HG03196 (cell line): ENCODE measurements around the gene LIPA.
"Not testable (repeated sequence)": the region's sequence is repeated elsewhere in the genome, so short reads cannot be mapped to it uniquely, and the experiment has no call there.

ENCODE experiments used
- ATAC-seq: cut with Tn5 transposase; IDR thresholded peaks from one replicate; pipeline ENCODE4 v1.9.1; 2021; ENCODE audit not compliant: unreplicated experiment

LIPA gene

GRCh38 chr10:89271532-89271931, 20.0 kb upstream of the LIPA start:
- no peak for ATAC-seq

GRCh38 chr10:89270153-89270483, 18.5 kb upstream of the LIPA start:
- no peak for ATAC-seq

DNA sequence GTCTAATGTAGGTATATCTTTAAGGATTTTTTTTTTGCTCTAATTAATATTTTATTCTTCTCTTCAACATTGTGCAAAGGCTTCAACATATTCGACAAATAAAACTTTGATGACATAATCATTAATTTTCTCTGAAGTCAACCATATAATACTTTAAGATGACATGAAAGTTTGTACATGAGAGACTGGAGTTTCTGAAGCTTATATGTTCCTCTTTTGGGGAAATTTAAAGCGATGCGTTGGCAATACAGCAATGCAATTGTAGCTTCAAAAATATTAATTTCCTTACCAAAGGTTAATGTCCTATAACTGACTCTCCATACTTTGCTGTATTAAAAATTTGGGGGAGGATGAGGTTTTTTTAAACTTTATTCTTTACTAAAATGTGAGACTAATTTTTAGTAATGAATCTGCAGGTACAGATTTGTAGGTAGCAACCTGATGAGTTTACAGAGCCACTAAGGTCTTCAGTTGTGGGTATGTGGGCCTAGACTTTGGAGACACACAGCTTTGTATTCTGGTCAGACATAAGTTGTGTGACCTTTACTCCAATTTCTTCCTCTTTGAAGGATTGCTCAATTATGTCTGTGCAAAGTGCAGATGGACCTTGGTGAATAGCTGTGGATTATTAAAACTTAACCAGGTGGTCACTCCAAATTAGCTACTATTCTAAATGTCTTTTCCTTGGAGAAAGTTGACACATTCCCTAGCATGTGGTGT, 18.0 kb upstream of the LIPA start:
- no peak for ATAC-seq

GRCh38 chr10:89266721-89267453, 15.3 kb upstream of the LIPA start:
- no peak for ATAC-seq

DNA sequence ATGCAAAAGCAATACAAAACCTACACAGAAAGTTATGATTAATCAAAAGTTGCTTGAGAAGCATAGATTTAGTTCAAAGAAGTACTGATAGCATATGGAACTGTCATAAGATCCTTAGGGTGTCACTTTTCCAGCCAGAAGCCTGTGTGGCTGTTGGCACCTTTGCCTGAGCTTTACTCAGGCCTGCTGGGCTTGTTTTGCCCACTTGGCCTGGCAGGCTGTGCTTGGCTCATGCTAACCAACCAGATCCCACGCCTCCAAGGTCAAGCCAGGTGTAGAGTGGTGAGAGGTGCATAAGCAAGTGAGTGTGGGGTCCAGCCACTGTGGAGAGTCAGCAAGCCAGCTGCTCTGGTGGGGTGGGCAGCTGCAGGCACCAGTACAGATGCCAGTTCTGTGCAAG, 12.0 kb upstream of the LIPA start:
- ATAC-seq, result no peak

DNA sequence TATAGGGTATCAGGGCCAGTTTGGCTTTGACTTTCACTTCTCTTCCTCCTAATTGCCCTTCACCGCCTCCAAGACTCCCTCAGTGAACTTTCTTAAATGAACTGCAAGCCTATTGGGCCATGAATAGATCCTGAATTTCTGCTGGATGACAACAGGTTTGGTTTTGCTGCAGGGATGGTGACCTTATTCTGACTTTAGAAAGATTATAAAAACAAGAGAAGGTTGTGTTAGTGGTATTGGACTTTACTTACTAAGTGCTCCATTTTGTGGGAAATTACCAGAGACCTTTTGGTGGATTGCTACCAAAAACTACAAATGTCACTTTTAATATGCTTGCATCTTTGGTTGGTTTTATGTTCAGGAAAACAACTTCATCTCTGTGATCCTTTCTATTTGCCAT, 11.5 kb upstream of the LIPA start:
- no peak for ATAC-seq

DNA sequence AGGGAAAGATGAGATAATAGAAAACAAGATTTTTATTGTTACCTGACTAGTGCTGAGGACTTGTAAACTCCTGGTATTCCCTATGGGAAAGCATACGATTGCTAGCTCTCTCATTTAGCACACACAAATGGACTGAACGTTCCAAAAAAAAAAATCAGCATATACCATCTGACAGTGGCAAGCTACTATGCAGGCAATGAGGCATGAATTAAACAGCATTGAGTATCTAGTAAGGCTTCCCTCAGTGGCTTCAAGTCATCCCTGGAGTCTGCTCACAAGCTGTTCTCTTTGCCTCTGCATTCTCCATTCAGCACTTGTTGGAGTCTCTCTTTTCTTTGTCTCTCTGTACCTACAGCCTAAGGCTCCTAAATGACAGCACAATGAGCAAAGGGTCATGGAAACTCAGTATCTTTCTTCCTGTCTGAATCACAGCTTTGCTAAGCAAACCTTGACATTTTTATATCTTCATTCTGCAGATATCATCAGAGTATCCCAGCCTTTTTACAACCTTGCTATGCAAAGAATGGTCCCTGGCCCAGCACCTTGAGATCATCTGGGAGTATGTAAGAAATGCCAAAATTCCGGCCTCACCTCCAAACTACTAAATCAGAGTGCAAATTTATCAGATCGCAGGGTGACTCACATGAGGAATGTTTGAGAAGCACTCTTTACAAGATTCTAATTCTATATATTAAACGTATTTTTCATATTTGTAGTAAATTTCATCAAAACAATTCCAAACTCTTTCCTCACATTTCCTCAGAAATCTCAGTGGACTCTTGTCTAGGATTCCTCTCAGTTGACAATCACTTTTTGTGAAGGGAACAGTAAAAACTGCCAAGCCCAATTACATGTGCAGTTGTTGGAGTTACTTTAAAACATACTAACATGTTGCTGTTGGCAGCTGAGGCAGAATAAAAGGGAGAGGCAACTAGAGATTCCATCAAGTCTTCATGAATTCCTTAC, 10.8 kb upstream of the LIPA start:
- ATAC-seq, result no peak

- no peak for ATAC-seq
These were observed 7.3 kb upstream of the LIPA start for GRCh38 chr10:89258881-89259280.

DNA sequence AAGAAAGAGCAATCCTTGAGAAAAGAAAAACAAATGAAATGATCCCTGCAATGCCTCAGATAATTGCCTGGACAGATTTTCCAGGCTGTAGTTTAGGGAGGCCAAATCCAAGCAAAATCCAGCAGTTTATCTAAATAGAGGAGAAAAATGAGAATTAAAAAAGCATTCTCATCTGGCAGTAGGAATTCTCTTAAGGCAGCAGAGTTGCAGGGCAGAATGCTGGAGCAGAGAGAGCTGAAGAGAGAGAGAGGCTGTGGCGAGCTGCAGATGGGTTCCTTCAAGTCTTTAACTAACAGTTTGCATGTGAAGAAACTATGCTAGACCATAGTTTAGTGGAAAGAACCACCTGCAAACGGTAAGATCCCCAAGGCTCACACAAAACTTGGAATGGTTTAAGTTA, 6.0 kb upstream of the LIPA start:
- ATAC-seq, result no peak

DNA sequence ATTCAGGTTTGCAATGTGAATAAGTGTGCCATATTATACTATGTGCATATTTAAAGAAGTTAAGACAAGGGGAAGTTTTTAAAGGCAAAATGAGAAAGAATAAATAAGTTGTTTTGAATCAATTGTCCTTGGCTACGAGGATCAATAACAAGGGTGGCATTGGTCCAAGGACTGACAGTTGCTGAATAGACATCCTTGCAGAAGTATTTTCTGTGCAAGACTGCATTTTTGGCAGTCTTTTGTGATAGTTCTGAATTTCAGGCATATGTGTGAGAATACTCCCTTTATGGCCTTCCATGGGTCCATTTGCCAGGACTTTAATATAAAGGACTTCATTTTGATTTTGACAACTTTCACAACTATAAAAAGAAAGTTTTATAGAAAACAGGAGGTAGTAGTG, 5.4 kb upstream of the LIPA start:
- ATAC-seq, result no peak

DNA sequence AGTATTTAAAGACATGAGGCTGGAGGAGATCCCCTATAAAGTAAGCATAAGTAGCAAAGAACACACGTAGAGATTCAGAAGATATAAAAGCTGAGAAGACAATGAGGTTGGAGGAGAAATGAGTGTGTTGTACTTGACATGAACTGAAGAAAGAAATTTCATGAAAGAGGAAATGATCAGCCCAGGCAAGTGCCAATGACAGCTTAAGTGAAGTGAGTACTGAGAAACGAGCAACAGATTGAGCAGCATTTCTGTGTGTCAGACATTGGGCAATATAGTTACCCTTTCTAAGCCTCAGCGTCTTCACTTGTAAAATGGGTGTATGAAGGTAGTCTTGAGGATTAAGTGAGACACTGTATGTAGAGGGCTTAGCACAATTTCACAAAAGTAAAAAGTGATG, 4.8 kb upstream of the LIPA start:
- no peak for ATAC-seq

GRCh38 chr10:89255793-89256192, 4.2 kb upstream of the LIPA start:
- no peak for ATAC-seq

- ATAC-seq, result not testable (repeated sequence)
These were observed 3.6 kb upstream of the LIPA start for GRCh38 chr10:89255091-89255579.

GRCh38 chr10:89252225-89252585, 630 bp upstream of the LIPA start:
- no peak for ATAC-seq

DNA sequence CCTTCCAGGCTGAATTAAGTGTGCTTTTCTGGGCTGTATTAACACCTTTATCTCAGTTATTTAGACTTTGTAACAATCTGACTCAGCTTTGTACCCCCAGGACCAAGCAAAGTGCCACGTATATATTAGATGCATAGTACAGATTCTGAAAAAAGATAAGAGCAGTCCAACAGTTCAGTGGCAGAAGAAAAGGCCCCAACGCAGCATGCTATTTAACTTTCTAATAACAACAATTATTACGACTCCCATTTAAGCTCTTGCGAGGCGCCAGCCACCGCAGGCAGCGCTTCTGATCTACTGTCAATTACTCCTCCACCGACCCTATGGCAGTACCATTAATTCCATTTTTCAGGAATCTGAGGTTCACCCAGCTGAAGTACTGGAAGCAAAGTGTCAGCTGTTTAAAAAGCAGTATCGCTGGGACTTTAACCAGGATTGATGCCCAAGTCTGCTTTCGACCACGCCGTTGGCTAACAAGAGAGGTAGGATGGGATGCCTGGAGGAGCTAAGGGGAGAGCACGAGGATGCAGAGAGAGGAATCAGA, 638 bp downstream of the LIPA start:
- ATAC-seq, result no peak

GRCh38 chr10:89248990-89249389, 2.6 kb downstream of the LIPA start:
- ATAC-seq, result no peak

- not testable (repeated sequence) for ATAC-seq
These were observed 4.0 kb downstream of the LIPA start for GRCh38 chr10:89247623-89248022.

- no peak for ATAC-seq
These were observed 5.8 kb downstream of the LIPA start for GRCh38 chr10:89245802-89246201.

GRCh38 chr10:89242840-89243568, 8.6 kb downstream of the LIPA start:
- no peak for ATAC-seq

DNA sequence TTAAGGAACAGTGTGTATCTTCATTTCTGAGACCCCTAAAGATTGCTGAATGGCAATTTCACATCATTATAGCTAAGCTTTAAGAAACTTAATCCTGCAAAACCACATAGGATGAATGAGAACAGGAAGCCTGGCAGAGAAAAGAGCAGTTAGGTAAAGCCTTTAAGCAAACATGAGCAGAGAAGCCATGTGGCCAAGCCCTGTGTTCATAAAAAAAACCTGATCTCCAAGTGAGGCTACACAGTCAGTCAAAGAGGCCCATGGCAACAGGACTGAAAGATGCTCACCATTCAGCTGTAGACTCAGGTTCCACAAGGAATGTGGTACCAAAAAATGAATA, 9.3 kb downstream of the LIPA start:
- no peak for ATAC-seq
